GM21723 (cell line): ENCODE results near the gene KANSL1.

ENCODE experiments used
- ATAC-seq: cut with Tn5 transposase; IDR thresholded peaks from one replicate; pipeline ENCODE4 v1.9.1; 2021; ENCODE audit warnings: mild to moderate bottlenecking, moderate library complexity; ENCODE audit not compliant: unreplicated experiment

Gene KANSL1

GRCh38 chr17:46044989-46045388, 148.2 kb downstream of the KANSL1 start:
- no peak for ATAC-seq

GRCh38 chr17:46044286-46044928, 148.8 kb downstream of the KANSL1 start:
- no peak for ATAC-seq

- no peak for ATAC-seq
Measured at GRCh38 chr17:46043606-46044005, 149.6 kb downstream of the KANSL1 start.

- no peak for ATAC-seq
Measured at GRCh38 chr17:46042925-46043324, 150.3 kb downstream of the KANSL1 start.

GRCh38 chr17:46042246-46042645, 151.0 kb downstream of the KANSL1 start:
- no peak for ATAC-seq

GRCh38 chr17:46039592-46040186, 153.5 kb downstream of the KANSL1 start:
- no peak for ATAC-seq

- no peak for ATAC-seq
Measured at GRCh38 chr17:46038937-46039336, 154.3 kb downstream of the KANSL1 start.

GRCh38 chr17:46038414-46038813, 154.8 kb downstream of the KANSL1 start:
- no peak for ATAC-seq

GRCh38 chr17:46037722-46038255, 155.4 kb downstream of the KANSL1 start:
- no peak for ATAC-seq

GRCh38 chr17:46036491-46036890, 156.7 kb downstream of the KANSL1 start:
- no peak for ATAC-seq

GRCh38 chr17:46035112-46035818, 158.0 kb downstream of the KANSL1 start:
- ATAC-seq, result no peak

GRCh38 chr17:46033392-46033791, 159.8 kb downstream of the KANSL1 start:
- no peak for ATAC-seq

GRCh38 chr17:46032909-46033308, 160.3 kb downstream of the KANSL1 start:
- ATAC-seq, result no peak

- ATAC-seq, result no peak
Measured at GRCh38 chr17:46031920-46032319, 161.3 kb downstream of the KANSL1 start.

GRCh38 chr17:46031440-46031839, 161.8 kb downstream of the KANSL1 start:
- ATAC-seq, result no peak

- no peak for ATAC-seq
Measured at GRCh38 chr17:46030752-46031151, 162.5 kb downstream of the KANSL1 start.

- no peak for ATAC-seq
Measured at GRCh38 chr17:46029627-46030026, 163.6 kb downstream of the KANSL1 start.

GRCh38 chr17:46028981-46029565, 164.2 kb downstream of the KANSL1 start:
- ATAC-seq, result no peak

GRCh38 chr17:46028374-46028773, 164.9 kb downstream of the KANSL1 start:
- ATAC-seq, result no peak

GRCh38 chr17:46027976-46028325, 165.3 kb downstream of the KANSL1 start:
- ATAC-seq, result no peak

GRCh38 chr17:46027048-46027975, 165.9 kb downstream of the KANSL1 start:
- ATAC-seq, result no peak
